Osteocyte (in vitro differentiated cells): ENCODE results near the gene RSRC1. TPM values are rescaled to one million over a fixed set of nuclear protein-coding genes. Genes with fewer than 3 reads are reported as not detected.

ENCODE experiments used
- DNase-seq: peaks from one replicate; pipeline ENCODE4 v3.0.0; 2021; ENCODE audit warnings: mixed read lengths; ENCODE audit not compliant: unreplicated experiment; ENCODE audit errors: extremely low spot score
- H3K27ac Mint-ChIP-seq: one replicate; pipeline ENCODE4 v1.8.0; 2021; ENCODE audit warnings: mild to moderate bottlenecking, mixed read lengths; ENCODE audit not compliant: unreplicated experiment
- H3K27me3 Mint-ChIP-seq: one replicate; pipeline ENCODE4 v1.8.0; 2021; ENCODE audit warnings: mixed read lengths; ENCODE audit not compliant: unreplicated experiment
- H3K36me3 Mint-ChIP-seq: one replicate; pipeline ENCODE4 v1.8.0; 2021; ENCODE audit warnings: mixed read lengths; ENCODE audit not compliant: unreplicated experiment
- H3K4me1 Mint-ChIP-seq: one replicate; pipeline ENCODE4 v1.8.0; 2021; ENCODE audit warnings: mixed read lengths; ENCODE audit not compliant: unreplicated experiment
- H3K4me3 Mint-ChIP-seq: one replicate; pipeline ENCODE4 v1.8.0; 2021; ENCODE audit warnings: mild to moderate bottlenecking, moderate library complexity, mixed read lengths; ENCODE audit not compliant: unreplicated experiment
- H3K9me3 Mint-ChIP-seq: one replicate; pipeline ENCODE4 v1.8.0; 2021; ENCODE audit warnings: mixed read lengths; ENCODE audit not compliant: unreplicated experiment
- total RNA-seq: library from RNA; stranded (reverse); gene quantifications from 2 replicates; pipeline ENCODE4 v1.2.1, GENCODE V29; 2021
- TF ChIP-seq, protein P1 (sequence below): fragments of 200-600 bp; sonication (generic); IDR thresholded peaks from 2 replicates; pipeline ENCODE4 v1.5.0; 2021; ENCODE audit warnings: antibody characterized with exemption, mild to moderate bottlenecking, moderate library complexity

Gene RSRC1
- total RNA-seq, 1 donor from 2014 or later: 26.3 TPM

- no peak for DNase-seq
- TF ChIP-seq, protein P1, sequence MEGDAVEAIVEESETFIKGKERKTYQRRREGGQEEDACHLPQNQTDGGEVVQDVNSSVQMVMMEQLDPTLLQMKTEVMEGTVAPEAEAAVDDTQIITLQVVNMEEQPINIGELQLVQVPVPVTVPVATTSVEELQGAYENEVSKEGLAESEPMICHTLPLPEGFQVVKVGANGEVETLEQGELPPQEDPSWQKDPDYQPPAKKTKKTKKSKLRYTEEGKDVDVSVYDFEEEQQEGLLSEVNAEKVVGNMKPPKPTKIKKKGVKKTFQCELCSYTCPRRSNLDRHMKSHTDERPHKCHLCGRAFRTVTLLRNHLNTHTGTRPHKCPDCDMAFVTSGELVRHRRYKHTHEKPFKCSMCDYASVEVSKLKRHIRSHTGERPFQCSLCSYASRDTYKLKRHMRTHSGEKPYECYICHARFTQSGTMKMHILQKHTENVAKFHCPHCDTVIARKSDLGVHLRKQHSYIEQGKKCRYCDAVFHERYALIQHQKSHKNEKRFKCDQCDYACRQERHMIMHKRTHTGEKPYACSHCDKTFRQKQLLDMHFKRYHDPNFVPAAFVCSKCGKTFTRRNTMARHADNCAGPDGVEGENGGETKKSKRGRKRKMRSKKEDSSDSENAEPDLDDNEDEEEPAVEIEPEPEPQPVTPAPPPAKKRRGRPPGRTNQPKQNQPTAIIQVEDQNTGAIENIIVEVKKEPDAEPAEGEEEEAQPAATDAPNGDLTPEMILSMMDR: no peak
- Mint-ChIP-seq H3K27ac (no peak overlapping the region), H3K9me3 (no peaks in the 10 kb centered on the region), H3K27me3 (no peaks in the 10 kb centered on the region), H3K36me3 (no peaks in the 10 kb centered on the region), H3K4me1 (no peaks in the 10 kb centered on the region), H3K4me3 (no peak overlapping the region)
Observed at GRCh38 chr3:158379517-158379916, 269.6 kb downstream of the RSRC1 start.

GRCh38 chr3:158381262-158381868, 271.5 kb downstream of the RSRC1 start:
- no peaks in the 10 kb centered on the region for H3K36me3 Mint-ChIP-seq

DNA sequence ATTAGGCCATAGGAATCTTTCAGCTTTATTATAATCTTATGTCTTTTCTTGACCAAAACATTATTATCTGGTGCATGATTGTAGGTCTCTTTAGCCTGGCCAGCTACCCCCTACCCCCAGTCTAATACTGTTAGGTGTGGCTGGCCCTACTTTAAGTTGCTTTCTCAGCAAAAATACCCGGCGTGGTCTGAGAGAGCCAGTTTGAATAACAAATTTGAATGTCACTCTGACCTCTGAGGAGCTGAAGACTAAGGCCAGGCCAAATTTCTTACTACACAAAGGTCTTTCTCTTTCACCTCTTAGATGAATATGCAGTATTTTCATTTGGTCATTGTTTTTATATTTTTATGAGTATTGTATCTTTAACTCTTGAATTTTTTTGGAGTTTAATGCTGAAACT, 272.6 kb downstream of the RSRC1 start:
- no peaks in the 10 kb centered on the region for H3K9me3 Mint-ChIP-seq
- no peaks in the 10 kb centered on the region for H3K4me1 Mint-ChIP-seq
- TF ChIP-seq, protein P1: no peak
- no peak for DNase-seq
- no peaks in the 10 kb centered on the region for H3K27me3 Mint-ChIP-seq
- H3K4me3 Mint-ChIP-seq: no peak overlapping the region
- H3K36me3 Mint-ChIP-seq: no peaks in the 10 kb centered on the region
- no peak overlapping the region for H3K27ac Mint-ChIP-seq

More at GRCh38 chr3:158381262-158381868, 271.5 kb downstream of the RSRC1 start:
- TF ChIP-seq, protein P1: no peak
- no peak overlapping the region for H3K27ac Mint-ChIP-seq
- H3K27me3 Mint-ChIP-seq: no peaks in the 10 kb centered on the region
- no peak for DNase-seq
- no peak overlapping the region for H3K4me3 Mint-ChIP-seq
- H3K9me3 Mint-ChIP-seq: no peaks in the 10 kb centered on the region
- H3K4me1 Mint-ChIP-seq: no peaks in the 10 kb centered on the region

DNA sequence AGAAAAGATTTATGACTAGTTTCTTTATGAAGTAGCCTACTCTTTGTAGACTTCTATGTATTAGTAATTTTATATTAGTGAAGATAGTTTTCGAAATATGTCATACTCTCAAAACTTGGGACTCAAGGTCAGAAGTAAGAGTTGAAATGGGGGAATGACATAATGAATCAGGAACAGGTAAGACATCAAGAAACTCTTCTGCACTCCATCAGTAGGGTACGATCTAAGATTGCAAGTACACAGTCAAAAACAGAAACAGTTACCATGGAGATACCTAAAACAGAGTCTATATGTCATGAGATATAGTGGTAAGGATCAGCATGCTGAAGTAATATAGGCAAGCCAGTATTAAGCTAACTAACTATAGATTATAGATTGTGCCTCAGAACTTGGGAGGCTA, 274.1 kb downstream of the RSRC1 start:
- TF ChIP-seq, protein P1: no peak
- no peak overlapping the region for H3K27ac Mint-ChIP-seq
- H3K27me3 Mint-ChIP-seq: no peaks in the 10 kb centered on the region

DNA sequence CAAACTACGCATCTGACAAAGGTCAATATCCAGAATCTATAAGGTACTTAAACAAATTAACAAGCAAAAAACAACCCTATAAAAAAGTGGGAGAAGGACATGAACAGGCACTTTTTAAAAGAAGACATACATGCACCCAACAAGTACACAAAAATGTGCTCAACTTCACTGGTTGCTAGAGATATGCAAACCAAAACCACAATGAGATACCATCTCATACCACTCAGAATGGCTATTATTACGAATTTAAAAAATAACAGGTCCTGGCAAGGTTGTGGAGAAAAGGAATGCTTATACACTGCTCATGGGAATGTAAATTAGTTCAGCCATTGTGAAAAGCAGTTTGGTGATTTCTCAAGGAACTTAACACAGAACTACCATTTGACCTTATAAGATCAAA, 285.5 kb downstream of the RSRC1 start:
- H3K9me3 Mint-ChIP-seq: peaks cover 30% of the 10 kb centered on the region
- H3K4me1 Mint-ChIP-seq: peaks cover 3% of the 10 kb centered on the region
- no peak for DNase-seq
- TF ChIP-seq, protein P1: no peak
- no peaks in the 10 kb centered on the region for H3K27me3 Mint-ChIP-seq
- no peak overlapping the region for H3K4me3 Mint-ChIP-seq
- peaks cover 8% of the 10 kb centered on the region for H3K36me3 Mint-ChIP-seq
- no peak overlapping the region for H3K27ac Mint-ChIP-seq

More for the DNA sequence above, 274.1 kb downstream of the RSRC1 start:
- Mint-ChIP-seq H3K4me1 (no peaks in the 10 kb centered on the region), H3K9me3 (no peaks in the 10 kb centered on the region), H3K4me3 (no peak overlapping the region), H3K36me3 (no peaks in the 10 kb centered on the region)
- DNase-seq: no peak
